Endodermal cell (in vitro differentiated cells): ENCODE data around the gene CTNS. TPM values are rescaled to one million over a fixed set of nuclear protein-coding genes. Genes with fewer than 3 reads are reported as not detected.
A peak's percentile ranks its signal among the peaks of the same experiment; 100 is the strongest.

ENCODE experiments used
- DNase-seq: peaks from one replicate; pipeline ENCODE4 v3.0.0-alpha.2; 2017
- H3K27ac ChIP-seq: 2 replicates; pipeline ENCODE4 v1.5.1; 2013; ENCODE audit warnings: mild to moderate bottlenecking, low read depth, low read length, moderate library complexity
- H3K27me3 ChIP-seq: 2 replicates; pipeline ENCODE4 v1.6.1; 2013; ENCODE audit warnings: mild to moderate bottlenecking, low read length, moderate library complexity; ENCODE audit not compliant: insufficient read depth, control insufficient read depth, poor library complexity, severe bottlenecking
- H3K36me3 ChIP-seq: 2 replicates; pipeline ENCODE4 v1.7.0; 2013; ENCODE audit warnings: mild to moderate bottlenecking, low read length, moderate library complexity; ENCODE audit not compliant: control insufficient read depth, insufficient read depth
- H3K4me1 ChIP-seq: one replicate; pipeline ENCODE4 v1.7.0; 2013; ENCODE audit warnings: low read length; ENCODE audit not compliant: control insufficient read depth, insufficient read depth
- H3K4me3 ChIP-seq: 2 replicates; pipeline ENCODE4 v1.5.1; 2013; ENCODE audit warnings: mild to moderate bottlenecking, low read length, moderate library complexity
- H3K9ac ChIP-seq: 2 replicates; pipeline ENCODE4 v1.6.1; 2013; ENCODE audit warnings: mild to moderate bottlenecking, low read length, moderate library complexity; ENCODE audit not compliant: poor library complexity, severe bottlenecking; ENCODE audit errors: extremely low read depth
- H3K9me3 ChIP-seq: 2 replicates; pipeline ENCODE4 v1.6.1; 2013; ENCODE audit warnings: mild to moderate bottlenecking, low read length, moderate library complexity; ENCODE audit not compliant: control insufficient read depth
- H3K27ac Mint-ChIP-seq: 2 replicates; pipeline ENCODE4 v1.8.0; 2020; ENCODE audit warnings: mixed read lengths
- H3K27me3 Mint-ChIP-seq: 2 replicates; pipeline ENCODE4 v1.8.0; 2021; ENCODE audit warnings: mild to moderate bottlenecking, mixed read lengths; ENCODE audit not compliant: insufficient read depth
- H3K36me3 Mint-ChIP-seq: 2 replicates; pipeline ENCODE4 v1.8.0; 2020; ENCODE audit warnings: low read depth, mixed read lengths
- H3K4me1 Mint-ChIP-seq: 2 replicates; pipeline ENCODE4 v1.8.0; 2020; ENCODE audit warnings: mixed read lengths
- H3K4me3 Mint-ChIP-seq: 2 replicates; pipeline ENCODE4 v1.8.0; 2020; ENCODE audit warnings: mild to moderate bottlenecking, moderate library complexity, mixed read lengths
- H3K9me3 Mint-ChIP-seq: 2 replicates; pipeline ENCODE4 v1.8.0; 2020; ENCODE audit warnings: mild to moderate bottlenecking, mixed read lengths
- WGBS, 2 experiments: methylation state at CpG; one replicate each; pipeline versions ENCODE4 v1.1.5 to v1.1.7; 2013; ENCODE audit warnings: missing lambda C conversion rate in 2 of 2, mixed read lengths in 1 of 2; ENCODE audit not compliant: insufficient coverage in 1 of 2, insufficient read length in 1 of 2; 5-methylcytosine and 5-hydroxymethylcytosine counted together
- total RNA-seq, 2 donors: library from RNA; stranded (reverse); fragmentation: NEBNext Ultra II Directional in 1 of 2; extraction: Animal tissue kit (Norgen Biotek cat#: 25700) in 1 of 2; gene quantifications; 2 replicates in 1 of 2; 3 replicates in 1 of 2; pipeline ENCODE4 v1.2.1, GENCODE V29; 2021
- TF ChIP-seq, protein P1 (sequence below): fragments of 200-600 bp; sonication (generic); conservative IDR thresholded peaks from 2 replicates; pipeline ENCODE4 v1.5.0; 2021; ENCODE audit warnings: antibody characterized with exemption, mild to moderate bottlenecking

Gene CTNS
- total RNA-seq, 2 donors from 2014 or later = 17.2 to 18.8 TPM

DNA sequence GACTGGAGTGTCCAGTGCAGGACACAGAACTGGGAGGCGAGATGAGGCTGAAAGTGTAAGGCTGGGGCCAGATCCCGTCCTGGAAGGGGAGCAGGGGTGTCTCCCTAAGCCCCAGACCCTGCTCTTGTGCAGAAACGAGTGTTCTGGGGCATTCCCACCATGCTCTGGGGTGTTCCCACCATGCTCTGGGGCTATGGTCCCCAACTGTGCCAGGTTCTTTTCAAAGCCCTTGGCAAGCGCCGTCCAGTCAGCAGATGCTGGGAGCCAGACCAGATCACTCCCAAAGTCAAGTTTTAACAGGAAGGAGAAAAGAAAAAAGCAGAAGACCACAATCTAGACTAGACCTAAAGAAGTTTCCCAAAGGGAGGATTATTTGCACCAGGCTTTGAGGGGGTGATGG is 29.3 kb downstream of the CTNS start:
- WGBS, 2 experiments = 90 to 94% methylated on average over 2 to 5 of the region's 5 CpGs
- TF ChIP-seq, protein P1, sequence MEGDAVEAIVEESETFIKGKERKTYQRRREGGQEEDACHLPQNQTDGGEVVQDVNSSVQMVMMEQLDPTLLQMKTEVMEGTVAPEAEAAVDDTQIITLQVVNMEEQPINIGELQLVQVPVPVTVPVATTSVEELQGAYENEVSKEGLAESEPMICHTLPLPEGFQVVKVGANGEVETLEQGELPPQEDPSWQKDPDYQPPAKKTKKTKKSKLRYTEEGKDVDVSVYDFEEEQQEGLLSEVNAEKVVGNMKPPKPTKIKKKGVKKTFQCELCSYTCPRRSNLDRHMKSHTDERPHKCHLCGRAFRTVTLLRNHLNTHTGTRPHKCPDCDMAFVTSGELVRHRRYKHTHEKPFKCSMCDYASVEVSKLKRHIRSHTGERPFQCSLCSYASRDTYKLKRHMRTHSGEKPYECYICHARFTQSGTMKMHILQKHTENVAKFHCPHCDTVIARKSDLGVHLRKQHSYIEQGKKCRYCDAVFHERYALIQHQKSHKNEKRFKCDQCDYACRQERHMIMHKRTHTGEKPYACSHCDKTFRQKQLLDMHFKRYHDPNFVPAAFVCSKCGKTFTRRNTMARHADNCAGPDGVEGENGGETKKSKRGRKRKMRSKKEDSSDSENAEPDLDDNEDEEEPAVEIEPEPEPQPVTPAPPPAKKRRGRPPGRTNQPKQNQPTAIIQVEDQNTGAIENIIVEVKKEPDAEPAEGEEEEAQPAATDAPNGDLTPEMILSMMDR = no peak
- Histone ChIP-seq H3K27me3 (no peaks in the 10 kb centered on the region), H3K36me3 (peaks cover 44% of the 10 kb centered on the region), H3K9ac (no peak overlapping the region), H3K4me1 (no peaks in the 10 kb centered on the region), H3K4me3 (no peak overlapping the region), H3K9me3 (no peaks in the 10 kb centered on the region), H3K27ac (no peak overlapping the region)
- no peak for DNase-seq
- no peak overlapping the region for H3K27ac Mint-ChIP-seq
- peaks cover 19% of the 10 kb centered on the region for H3K4me1 Mint-ChIP-seq
- H3K27me3 Mint-ChIP-seq = no peaks in the 10 kb centered on the region
- no peaks in the 10 kb centered on the region for H3K9me3 Mint-ChIP-seq
- peak overlapping the region; percentile 81 for H3K4me3 Mint-ChIP-seq
- H3K36me3 Mint-ChIP-seq = peaks cover 21% of the 10 kb centered on the region

DNA sequence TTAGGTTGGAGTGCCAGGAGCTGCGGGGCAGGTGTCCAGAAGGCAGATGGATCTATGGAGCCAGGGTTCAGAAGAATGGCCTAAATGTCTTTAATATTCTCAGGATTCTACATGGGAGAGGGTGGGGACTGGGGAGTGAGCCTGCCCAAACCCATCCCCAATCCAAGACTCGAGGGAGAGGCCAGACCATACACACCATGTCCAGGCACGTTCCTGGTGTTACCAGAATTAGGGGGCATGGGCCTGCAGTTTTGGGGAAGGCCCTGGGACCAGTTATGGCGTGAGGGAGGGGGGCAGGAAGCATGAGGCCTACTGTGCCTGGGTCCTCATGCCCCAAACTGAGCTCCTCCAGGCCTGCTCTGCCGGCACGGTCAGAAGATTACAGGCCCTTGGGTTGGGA is 30.0 kb downstream of the CTNS start:
- Mint-ChIP-seq H3K9me3 (no peaks in the 10 kb centered on the region), H3K27me3 (no peaks in the 10 kb centered on the region), H3K27ac (no peak overlapping the region), H3K36me3 (peaks cover 21% of the 10 kb centered on the region), H3K4me1 (peaks cover 19% of the 10 kb centered on the region), H3K4me3 (peak overlapping the region; percentile 81)
- TF ChIP-seq, protein P1 = no peak
- H3K9ac ChIP-seq = no peak overlapping the region
- 94 to 100% methylated on average over 2 to 6 of the region's 6 CpGs for WGBS, 2 experiments
- H3K36me3 ChIP-seq = peaks cover 42% of the 10 kb centered on the region
- H3K27ac ChIP-seq = no peak overlapping the region
- DNase-seq = peak; percentile 49
- H3K9me3 ChIP-seq = no peaks in the 10 kb centered on the region
- H3K4me3 ChIP-seq = peak overlapping the region; percentile 90
- H3K4me1 ChIP-seq = no peaks in the 10 kb centered on the region
- no peaks in the 10 kb centered on the region for H3K27me3 ChIP-seq

GRCh38 chr17:3667366-3668278 is 31.1 kb downstream of the CTNS start:
- WGBS, 2 experiments = 6 to 10% methylated on average over 16 to 39 of the region's 39 CpGs
- peaks cover 18% of the 10 kb centered on the region for H3K36me3 Mint-ChIP-seq
- H3K27me3 Mint-ChIP-seq = no peaks in the 10 kb centered on the region

More at GRCh38 chr17:3667366-3668278, 31.1 kb downstream of the CTNS start:
- peak overlapping the region; percentile 95 for H3K27ac Mint-ChIP-seq
- peak; percentile 92 for DNase-seq
- peaks cover 41% of the 10 kb centered on the region for H3K36me3 ChIP-seq
- H3K27ac ChIP-seq = peak overlapping the region; percentile 98
- no peaks in the 10 kb centered on the region for H3K4me1 ChIP-seq
- H3K9me3 Mint-ChIP-seq = no peaks in the 10 kb centered on the region
- peak overlapping the region; percentile 90 for H3K4me3 ChIP-seq
- peak overlapping the region; percentile 90 for H3K9ac ChIP-seq
- H3K4me3 Mint-ChIP-seq = peak overlapping the region; percentile 81
- H3K4me1 Mint-ChIP-seq = peaks cover 19% of the 10 kb centered on the region
- H3K27me3 ChIP-seq = no peaks in the 10 kb centered on the region
- TF ChIP-seq, protein P1 = no peak
- H3K9me3 ChIP-seq = no peaks in the 10 kb centered on the region
